IgD-negative memory B cell (primary cell): ENCODE data around the gene STK33. TPM values are rescaled to one million over a fixed set of nuclear protein-coding genes. Genes with fewer than 3 reads are reported as not detected.

ENCODE experiments used
- H3K27ac Mint-ChIP-seq, 3 donors: one replicate each; pipeline ENCODE4 v1.8.0; 2020 to 2022; ENCODE audit warnings: mild to moderate bottlenecking in 3 of 3, mixed read lengths in 3 of 3, moderate library complexity in 1 of 3
- H3K27me3 Mint-ChIP-seq: one replicate; pipeline ENCODE4 v1.8.0; 2021; ENCODE audit warnings: mixed read lengths
- H3K36me3 Mint-ChIP-seq: one replicate; pipeline ENCODE4 v1.8.0; 2020; ENCODE audit warnings: mild to moderate bottlenecking, mixed read lengths
- H3K4me1 Mint-ChIP-seq, 3 donors: one replicate each; pipeline ENCODE4 v1.8.0; 2020 to 2022; ENCODE audit warnings: mixed read lengths in 3 of 3, mild to moderate bottlenecking in 1 of 3
- H3K4me3 Mint-ChIP-seq, 4 donors: one replicate each; pipeline ENCODE4 v1.8.0; 2020 to 2022; ENCODE audit warnings: mild to moderate bottlenecking in 4 of 4, mixed read lengths in 4 of 4, moderate library complexity in 3 of 4
- H3K9me3 Mint-ChIP-seq, 3 donors: one replicate each; pipeline ENCODE4 v1.8.0; 2020 to 2021; ENCODE audit warnings: mixed read lengths in 3 of 3, mild to moderate bottlenecking in 1 of 3
- polyA plus RNA-seq: library from polyadenylated mRNA; unstranded; fragments of 300-500 nt; fragmentation: Illumina TruSeq; gene quantifications from one replicate; pipeline ENCODE4 v1.2.3, GENCODE V29; 2021

Gene STK33
- 1.4 TPM for polyA plus RNA-seq

- Mint-ChIP-seq H3K27me3 (peaks cover 7% of the 10 kb centered on the region), H3K9me3 (peaks cover 0 to 2% (median 0%) of the 10 kb centered on the region in 3 donors), H3K27ac (peak within 1 kb of the TSS in 2 of 3 donors; percentile 54 to 73), H3K4me1 (peaks cover 0 to 15% (median 3%) of the 10 kb centered on the region in 3 donors), H3K4me3 (peak within 1 kb of the TSS; percentile 77 to 92 (median 85)), H3K36me3 (no peaks in the 10 kb centered on the region)
Measured at GRCh38 chr11:8593935-8594909, at the start of gene STK33. TSS of gene STK33 (minus strand) at chr11:8594228. CDS start at chr11:8474905, 119,323 bp downstream.

- Mint-ChIP-seq H3K9me3 (no peaks in the 10 kb centered on the region), H3K4me3 (no peak overlapping the region), H3K27ac (no peak overlapping the region), H3K27me3 (no peaks in the 10 kb centered on the region), H3K4me1 (peaks cover 0 to 2% (median 0%) of the 10 kb centered on the region in 3 donors), H3K36me3 (peaks cover 12% of the 10 kb centered on the region)
Measured at GRCh38 chr11:8642196-8642841, 48.3 kb upstream of the STK33 start.

- H3K9me3 Mint-ChIP-seq = peaks cover 0 to 7% (median 4%) of the 10 kb centered on the region in 3 donors
- peaks cover 0 to 2% (median 0%) of the 10 kb centered on the region in 3 donors for H3K4me1 Mint-ChIP-seq
- no peaks in the 10 kb centered on the region for H3K27me3 Mint-ChIP-seq
- H3K36me3 Mint-ChIP-seq = peaks cover 19% of the 10 kb centered on the region
- H3K4me3 Mint-ChIP-seq = no peak overlapping the region
- H3K27ac Mint-ChIP-seq = no peak overlapping the region
Measured at GRCh38 chr11:8641332-8641731, 47.3 kb upstream of the STK33 start.

GRCh38 chr11:8640267-8640906, 46.4 kb upstream of the STK33 start:
- no peak overlapping the region for H3K4me3 Mint-ChIP-seq
- H3K27me3 Mint-ChIP-seq = no peaks in the 10 kb centered on the region
- peaks cover 26% of the 10 kb centered on the region for H3K36me3 Mint-ChIP-seq
- H3K27ac Mint-ChIP-seq = no peak overlapping the region
- peaks cover 0 to 2% (median 0%) of the 10 kb centered on the region in 3 donors for H3K4me1 Mint-ChIP-seq
- peaks cover 0 to 13% (median 4%) of the 10 kb centered on the region in 3 donors for H3K9me3 Mint-ChIP-seq

GRCh38 chr11:8639655-8640054, 45.6 kb upstream of the STK33 start:
- Mint-ChIP-seq H3K4me1 (peaks cover 0 to 2% (median 0%) of the 10 kb centered on the region in 3 donors), H3K36me3 (peaks cover 26% of the 10 kb centered on the region), H3K4me3 (no peak overlapping the region), H3K27me3 (no peaks in the 10 kb centered on the region), H3K27ac (no peak overlapping the region), H3K9me3 (peaks cover 0 to 13% (median 4%) of the 10 kb centered on the region in 3 donors)

- Mint-ChIP-seq H3K27me3 (no peaks in the 10 kb centered on the region), H3K4me1 (peaks cover 0 to 2% (median 0%) of the 10 kb centered on the region in 3 donors), H3K27ac (no peak overlapping the region), H3K9me3 (peaks cover 0 to 13% (median 4%) of the 10 kb centered on the region in 3 donors), H3K4me3 (no peak overlapping the region), H3K36me3 (peaks cover 26% of the 10 kb centered on the region)
Measured at GRCh38 chr11:8638300-8638699, 44.3 kb upstream of the STK33 start.

GRCh38 chr11:8636127-8636526, 42.1 kb upstream of the STK33 start:
- Mint-ChIP-seq H3K4me3 (no peak overlapping the region), H3K4me1 (no peaks in the 10 kb centered on the region), H3K27me3 (no peaks in the 10 kb centered on the region), H3K27ac (peak overlapping the region in 1 of 3 donors; percentile 71), H3K9me3 (peaks cover 0 to 13% (median 4%) of the 10 kb centered on the region in 3 donors), H3K36me3 (peaks cover 23% of the 10 kb centered on the region)

GRCh38 chr11:8634498-8634897, 40.5 kb upstream of the STK33 start:
- H3K9me3 Mint-ChIP-seq = peaks cover 0 to 13% (median 4%) of the 10 kb centered on the region in 3 donors
- no peaks in the 10 kb centered on the region for H3K27me3 Mint-ChIP-seq
- no peaks in the 10 kb centered on the region for H3K4me1 Mint-ChIP-seq
- peaks cover 23% of the 10 kb centered on the region for H3K36me3 Mint-ChIP-seq
- no peak overlapping the region for H3K27ac Mint-ChIP-seq
- no peak overlapping the region for H3K4me3 Mint-ChIP-seq

- Mint-ChIP-seq H3K9me3 (peaks cover 0 to 8% (median under 1%) of the 10 kb centered on the region in 3 donors), H3K27ac (no peak overlapping the region), H3K4me1 (no peaks in the 10 kb centered on the region), H3K36me3 (peaks cover 12% of the 10 kb centered on the region), H3K27me3 (no peaks in the 10 kb centered on the region), H3K4me3 (no peak overlapping the region)
Measured at GRCh38 chr11:8631395-8632118, 37.5 kb upstream of the STK33 start.

GRCh38 chr11:8624698-8625097, 30.7 kb upstream of the STK33 start:
- H3K27ac Mint-ChIP-seq = no peak overlapping the region
- H3K36me3 Mint-ChIP-seq = peaks cover 9% of the 10 kb centered on the region
- H3K4me1 Mint-ChIP-seq = no peaks in the 10 kb centered on the region
- H3K4me3 Mint-ChIP-seq = no peak overlapping the region
- no peaks in the 10 kb centered on the region for H3K27me3 Mint-ChIP-seq
- no peaks in the 10 kb centered on the region for H3K9me3 Mint-ChIP-seq

GRCh38 chr11:8621147-8621546, 27.1 kb upstream of the STK33 start:
- H3K27me3 Mint-ChIP-seq = no peaks in the 10 kb centered on the region
- no peak overlapping the region for H3K27ac Mint-ChIP-seq
- peaks cover 11% of the 10 kb centered on the region for H3K36me3 Mint-ChIP-seq
- peaks cover 0 to 3% (median 0%) of the 10 kb centered on the region in 3 donors for H3K4me1 Mint-ChIP-seq
- no peaks in the 10 kb centered on the region for H3K9me3 Mint-ChIP-seq
- no peak overlapping the region for H3K4me3 Mint-ChIP-seq

GRCh38 chr11:8617063-8617462, 23.0 kb upstream of the STK33 start:
- H3K27me3 Mint-ChIP-seq = no peaks in the 10 kb centered on the region
- peaks cover 0 to 3% (median 0%) of the 10 kb centered on the region in 3 donors for H3K4me1 Mint-ChIP-seq
- no peaks in the 10 kb centered on the region for H3K9me3 Mint-ChIP-seq
- H3K36me3 Mint-ChIP-seq = peaks cover 11% of the 10 kb centered on the region
- no peak overlapping the region for H3K4me3 Mint-ChIP-seq
- H3K27ac Mint-ChIP-seq = no peak overlapping the region

- Mint-ChIP-seq H3K27ac (peak overlapping the region in 1 of 3 donors; percentile 19), H3K4me1 (peaks cover 0 to 3% (median 0%) of the 10 kb centered on the region in 3 donors), H3K36me3 (peaks cover 9% of the 10 kb centered on the region), H3K27me3 (no peaks in the 10 kb centered on the region), H3K4me3 (no peak overlapping the region), H3K9me3 (no peaks in the 10 kb centered on the region)
Measured at GRCh38 chr11:8615291-8616032, 21.4 kb upstream of the STK33 start.

GRCh38 chr11:8614497-8614896, 20.5 kb upstream of the STK33 start:
- H3K27ac Mint-ChIP-seq = no peak overlapping the region
- H3K4me3 Mint-ChIP-seq = no peak overlapping the region

More at GRCh38 chr11:8614497-8614896, 20.5 kb upstream of the STK33 start:
- H3K9me3 Mint-ChIP-seq = no peaks in the 10 kb centered on the region
- H3K36me3 Mint-ChIP-seq = peaks cover 9% of the 10 kb centered on the region
- peaks cover 0 to 3% (median 0%) of the 10 kb centered on the region in 3 donors for H3K4me1 Mint-ChIP-seq
- no peaks in the 10 kb centered on the region for H3K27me3 Mint-ChIP-seq
